Glutamatergic neuron (in vitro differentiated cells): Measurements from ENCODE around the gene SLC45A3. TPM values are rescaled to one million over a fixed set of nuclear protein-coding genes. Genes with fewer than 3 reads are reported as not detected.
"Not testable (repeated sequence)": the region's sequence is repeated elsewhere in the genome, so short reads cannot be mapped to it uniquely, and the experiment has no call there.

Experiments used
- DNase-seq: peaks from one replicate; pipeline ENCODE4 v3.0.0; 2022
- H3K27ac Mint-ChIP-seq: one replicate; pipeline ENCODE4 v1.8.0; 2020; ENCODE audit warnings: mild to moderate bottlenecking, mixed read lengths, inconsistent platforms; ENCODE audit not compliant: unreplicated experiment
- H3K27me3 Mint-ChIP-seq: one replicate; pipeline ENCODE4 v1.8.0; 2020; ENCODE audit warnings: mild to moderate bottlenecking, moderate library complexity, mixed read lengths, inconsistent platforms; ENCODE audit not compliant: unreplicated experiment
- H3K36me3 Mint-ChIP-seq: one replicate; pipeline ENCODE4 v1.8.0; 2020; ENCODE audit warnings: mild to moderate bottlenecking, mixed read lengths, inconsistent platforms; ENCODE audit not compliant: unreplicated experiment
- H3K4me1 Mint-ChIP-seq: one replicate; pipeline ENCODE4 v1.8.0; 2020; ENCODE audit warnings: mild to moderate bottlenecking, low read depth, mixed read lengths, inconsistent platforms; ENCODE audit not compliant: unreplicated experiment
- H3K4me3 Mint-ChIP-seq: one replicate; pipeline ENCODE4 v1.8.0; 2020; ENCODE audit warnings: mild to moderate bottlenecking, mixed read lengths, inconsistent platforms; ENCODE audit not compliant: unreplicated experiment
- H3K9me3 Mint-ChIP-seq: one replicate; pipeline ENCODE4 v1.8.0; 2020; ENCODE audit warnings: mild to moderate bottlenecking, moderate library complexity, mixed read lengths, inconsistent platforms; ENCODE audit not compliant: unreplicated experiment
- CTCF ChIP-seq: fragments of 200-600 bp; sonication (generic); IDR thresholded peaks from one replicate; pipeline ENCODE4 v1.5.0; 2021; ENCODE audit not compliant: partially characterized antibody, unreplicated experiment
- total RNA-seq: library from RNA; stranded (reverse); fragmentation: NEBNext Ultra II Directional; extraction: Animal tissue kit (Norgen Biotek cat#: 25700); gene quantifications from one replicate; pipeline ENCODE4 v1.2.1, GENCODE V29; 2021; ENCODE audit not compliant: unreplicated experiment

SLC45A3 gene
- total RNA-seq, 1 donor from 2014 or later: 3.7 TPM

GRCh38 chr1:205642679-205643307, 37.5 kb downstream of the SLC45A3 start:
- Mint-ChIP-seq H3K4me3 (no peak overlapping the region), H3K27ac (no peak overlapping the region), H3K36me3 (no peaks in the 10 kb centered on the region), H3K27me3 (peaks cover 5% of the 10 kb centered on the region), H3K9me3 (peaks cover 4% of the 10 kb centered on the region), H3K4me1 (peaks cover 10% of the 10 kb centered on the region)
- DNase-seq: no peak
- no peak for TF ChIP-seq CTCF

- Mint-ChIP-seq H3K9me3 (peaks cover 4% of the 10 kb centered on the region), H3K27me3 (peaks cover 5% of the 10 kb centered on the region), H3K36me3 (no peaks in the 10 kb centered on the region), H3K27ac (no peak overlapping the region), H3K4me3 (no peak overlapping the region), H3K4me1 (peaks cover 4% of the 10 kb centered on the region)
- TF ChIP-seq CTCF: no peak
- no peak for DNase-seq
Measured at GRCh38 chr1:205639567-205639966, 40.7 kb downstream of the SLC45A3 start.

- peaks cover 4% of the 10 kb centered on the region for H3K9me3 Mint-ChIP-seq
- no peaks in the 10 kb centered on the region for H3K36me3 Mint-ChIP-seq
- peaks cover 4% of the 10 kb centered on the region for H3K4me1 Mint-ChIP-seq
- H3K4me3 Mint-ChIP-seq: no peak overlapping the region
- no peak for TF ChIP-seq CTCF
- peaks cover 5% of the 10 kb centered on the region for H3K27me3 Mint-ChIP-seq
- no peak overlapping the region for H3K27ac Mint-ChIP-seq
- DNase-seq: no peak
Measured at GRCh38 chr1:205637854-205638468, 42.3 kb downstream of the SLC45A3 start.

GRCh38 chr1:205636732-205637131, 43.6 kb downstream of the SLC45A3 start:
- Mint-ChIP-seq H3K4me3 (no peak overlapping the region), H3K4me1 (peaks cover 4% of the 10 kb centered on the region), H3K9me3 (peaks cover 4% of the 10 kb centered on the region), H3K27me3 (peaks cover 5% of the 10 kb centered on the region), H3K27ac (no peak overlapping the region), H3K36me3 (no peaks in the 10 kb centered on the region)
- DNase-seq: no peak
- no peak for TF ChIP-seq CTCF

- not testable (repeated sequence) for H3K27ac Mint-ChIP-seq, H3K4me3 Mint-ChIP-seq, H3K9me3 Mint-ChIP-seq, H3K36me3 Mint-ChIP-seq, H3K4me1 Mint-ChIP-seq, DNase-seq, H3K27me3 Mint-ChIP-seq
Measured at GRCh38 chr1:205636138-205636530, 44.2 kb downstream of the SLC45A3 start.
